ENCODE data around the gene EID2B. TPM values are rescaled to one million over a fixed set of nuclear protein-coding genes. Genes with fewer than 3 reads are reported as not detected.
A peak's percentile ranks its signal among the peaks of the same experiment; 100 is the strongest.

EID2B gene
- total and polyA plus RNA-seq, 2 of the 13 experiments (the other 11 are each of a cell fraction or from before 2014, with no cell fraction given): 2.5 to 3.7 TPM

DNA sequence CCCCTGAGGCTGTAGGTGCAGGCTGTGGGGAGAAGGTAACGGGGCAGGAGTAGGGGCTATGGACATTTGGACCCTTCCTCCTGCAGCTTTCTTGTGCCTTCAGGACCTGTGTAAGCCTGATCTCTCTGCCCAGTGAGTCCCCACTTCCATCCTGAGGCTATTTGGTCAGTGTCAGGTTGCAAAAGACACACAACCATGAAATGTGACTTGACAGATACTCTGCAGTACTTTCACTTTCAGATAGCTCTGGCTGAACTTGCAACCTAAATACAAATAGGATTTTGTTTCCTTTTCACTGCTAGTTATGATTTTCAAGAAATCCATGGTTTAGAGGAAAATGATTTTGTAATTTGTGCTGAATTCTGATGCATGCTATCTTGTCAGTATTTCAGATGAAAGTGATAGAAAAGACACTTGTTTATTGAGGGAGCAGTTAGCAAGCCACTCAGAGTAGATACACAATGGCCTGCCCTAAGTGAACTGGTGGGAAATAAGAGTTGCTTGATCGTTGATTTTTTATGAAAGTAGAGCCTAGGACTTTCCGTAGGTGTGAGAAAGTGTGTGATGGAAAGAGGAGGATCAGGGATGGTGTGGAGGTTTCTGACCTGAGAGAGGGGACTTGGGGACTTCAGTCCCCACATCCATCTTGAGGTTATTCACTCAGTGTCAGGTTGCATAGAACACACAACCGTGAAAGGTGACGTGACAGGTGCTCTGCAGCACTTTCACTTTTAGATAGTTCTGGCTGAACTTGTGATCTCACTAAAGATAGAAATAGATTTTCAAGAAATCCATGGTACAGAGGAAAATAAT is 25.4 kb upstream of the EID2B start (continued):
- TF ChIP-seq HIVEP1 (CRISPR knock-in tag; IDR thresholded peaks at IDR 0.05): no peak
- TF ChIP-seq CBX5 (CRISPR knock-in tag; IDR thresholded peaks at IDR 0.05; ENCODE audit: borderline replicate concordance): no peak
- TF ChIP-seq SIX1 (CRISPR knock-in tag; IDR thresholded peaks at IDR 0.05; ENCODE audit: borderline replicate concordance): peak; percentile 92
- peak; percentile 96 for TF ChIP-seq IRF2 (CRISPR knock-in tag; IDR thresholded peaks at IDR 0.05)
- no peak for TF ChIP-seq LCORL (IDR thresholded peaks at IDR 0.05)
- peak; percentile 39; the same call in 1 of the 2 replicates for TF ChIP-seq LCORL (CRISPR knock-in tag; IDR thresholded peaks at IDR 0.05)
- TF ChIP-seq SAP130 (CRISPR knock-in tag; IDR thresholded peaks at IDR 0.05; ENCODE audit: low read depth): peak; percentile 65
- TF ChIP-seq ZNF569 (CRISPR knock-in tag; IDR thresholded peaks at IDR 0.05; ENCODE audit: borderline replicate concordance): no peak
- TF ChIP-seq CEBPG (CRISPR knock-in tag; IDR thresholded peaks at IDR 0.05): 0 out of 2 replicates have a peak, but pooled peaks have one; percentile 12
- TF ChIP-seq ZNF292 (CRISPR knock-in tag; IDR thresholded peaks at IDR 0.05; ENCODE audit: borderline replicate concordance, low read depth): peak; percentile 54; the same call in 1 of the 2 replicates
- 0 out of 2 replicates have a peak, but pooled peaks have one; percentile 13 for TF ChIP-seq SALL1 (CRISPR knock-in tag; IDR thresholded peaks at IDR 0.05)
- TF ChIP-seq SIN3A (IDR thresholded peaks at IDR 0.05; ENCODE audit: borderline replicate concordance, low read depth, low read length): 0 out of 2 replicates have a peak, but pooled peaks have one; percentile 16
- no peak for TF ChIP-seq NKX3-1 (CRISPR knock-in tag; IDR thresholded peaks at IDR 0.05)
- TF ChIP-seq, protein P1, sequence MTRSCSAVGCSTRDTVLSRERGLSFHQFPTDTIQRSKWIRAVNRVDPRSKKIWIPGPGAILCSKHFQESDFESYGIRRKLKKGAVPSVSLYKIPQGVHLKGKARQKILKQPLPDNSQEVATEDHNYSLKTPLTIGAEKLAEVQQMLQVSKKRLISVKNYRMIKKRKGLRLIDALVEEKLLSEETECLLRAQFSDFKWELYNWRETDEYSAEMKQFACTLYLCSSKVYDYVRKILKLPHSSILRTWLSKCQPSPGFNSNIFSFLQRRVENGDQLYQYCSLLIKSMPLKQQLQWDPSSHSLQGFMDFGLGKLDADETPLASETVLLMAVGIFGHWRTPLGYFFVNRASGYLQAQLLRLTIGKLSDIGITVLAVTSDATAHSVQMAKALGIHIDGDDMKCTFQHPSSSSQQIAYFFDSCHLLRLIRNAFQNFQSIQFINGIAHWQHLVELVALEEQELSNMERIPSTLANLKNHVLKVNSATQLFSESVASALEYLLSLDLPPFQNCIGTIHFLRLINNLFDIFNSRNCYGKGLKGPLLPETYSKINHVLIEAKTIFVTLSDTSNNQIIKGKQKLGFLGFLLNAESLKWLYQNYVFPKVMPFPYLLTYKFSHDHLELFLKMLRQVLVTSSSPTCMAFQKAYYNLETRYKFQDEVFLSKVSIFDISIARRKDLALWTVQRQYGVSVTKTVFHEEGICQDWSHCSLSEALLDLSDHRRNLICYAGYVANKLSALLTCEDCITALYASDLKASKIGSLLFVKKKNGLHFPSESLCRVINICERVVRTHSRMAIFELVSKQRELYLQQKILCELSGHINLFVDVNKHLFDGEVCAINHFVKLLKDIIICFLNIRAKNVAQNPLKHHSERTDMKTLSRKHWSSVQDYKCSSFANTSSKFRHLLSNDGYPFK (CRISPR knock-in tag; IDR thresholded peaks at IDR 0.05; ENCODE audit: borderline replicate concordance): no peak
- TF ChIP-seq AHR (CRISPR knock-in tag; IDR thresholded peaks at IDR 0.05): no peak
- TF ChIP-seq HDAC2 (CRISPR knock-in tag; IDR thresholded peaks at IDR 0.05): 0 out of 2 replicates have a peak, but pooled peaks have one; percentile 31
- TF ChIP-seq, protein P2, sequence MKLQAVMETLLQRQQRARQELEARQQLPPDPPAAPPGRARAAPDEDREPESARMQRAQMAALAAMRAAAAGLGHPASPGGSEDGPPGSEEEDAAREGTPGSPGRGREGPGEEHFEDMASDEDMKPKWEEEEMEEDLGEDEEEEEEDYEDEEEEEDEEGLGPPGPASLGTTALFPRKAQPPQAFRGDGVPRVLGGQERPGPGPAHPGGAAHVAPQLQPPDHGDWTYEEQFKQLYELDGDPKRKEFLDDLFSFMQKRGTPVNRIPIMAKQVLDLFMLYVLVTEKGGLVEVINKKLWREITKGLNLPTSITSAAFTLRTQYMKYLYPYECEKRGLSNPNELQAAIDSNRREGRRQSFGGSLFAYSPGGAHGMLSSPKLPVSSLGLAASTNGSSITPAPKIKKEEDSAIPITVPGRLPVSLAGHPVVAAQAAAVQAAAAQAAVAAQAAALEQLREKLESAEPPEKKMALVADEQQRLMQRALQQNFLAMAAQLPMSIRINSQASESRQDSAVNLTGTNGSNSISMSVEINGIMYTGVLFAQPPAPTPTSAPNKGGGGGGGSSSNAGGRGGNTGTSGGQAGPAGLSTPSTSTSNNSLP (IDR thresholded peaks at IDR 0.05; ENCODE audit: low read depth, low read length): no peak
- TF ChIP-seq, protein P3, sequence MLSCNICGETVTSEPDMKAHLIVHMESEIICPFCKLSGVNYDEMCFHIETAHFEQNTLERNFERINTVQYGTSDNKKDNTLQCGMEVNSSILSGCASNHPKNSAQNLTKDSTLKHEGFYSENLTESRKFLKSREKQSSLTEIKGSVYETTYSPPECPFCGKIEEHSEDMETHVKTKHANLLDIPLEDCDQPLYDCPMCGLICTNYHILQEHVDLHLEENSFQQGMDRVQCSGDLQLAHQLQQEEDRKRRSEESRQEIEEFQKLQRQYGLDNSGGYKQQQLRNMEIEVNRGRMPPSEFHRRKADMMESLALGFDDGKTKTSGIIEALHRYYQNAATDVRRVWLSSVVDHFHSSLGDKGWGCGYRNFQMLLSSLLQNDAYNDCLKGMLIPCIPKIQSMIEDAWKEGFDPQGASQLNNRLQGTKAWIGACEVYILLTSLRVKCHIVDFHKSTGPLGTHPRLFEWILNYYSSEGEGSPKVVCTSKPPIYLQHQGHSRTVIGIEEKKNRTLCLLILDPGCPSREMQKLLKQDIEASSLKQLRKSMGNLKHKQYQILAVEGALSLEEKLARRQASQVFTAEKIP (CRISPR knock-in tag; IDR thresholded peaks at IDR 0.05; ENCODE audit: borderline replicate concordance): no peak

Data from HepG2 (cell line).